NCI-H226 (cell line): Measurements from ENCODE around the gene TRIP6.
"Not testable (repeated sequence)": the region's sequence is repeated elsewhere in the genome, so short reads cannot be mapped to it uniquely, and the experiment has no call there.

Experiments used
- DNase-seq: peaks from one replicate; pipeline ENCODE4 v3.0.0-alpha.2; 2015

The TRIP6 gene

GRCh38 chr7:100919335-100919734 is 52.1 kb downstream of the TRIP6 start:
- DNase-seq = not testable (repeated sequence)

- not testable (repeated sequence) for DNase-seq
Observed at GRCh38 chr7:100919779-100920437, 52.7 kb downstream of the TRIP6 start.

GRCh38 chr7:100921039-100921438 is 53.9 kb downstream of the TRIP6 start:
- no peak for DNase-seq
